Measurements from ENCODE around the gene ZNF668. TPM values are rescaled to one million over a fixed set of nuclear protein-coding genes. Genes with fewer than 3 reads are reported as not detected.

Gene ZNF668
- total RNA-seq, 1 experiment from 2014 or later = 21.5 TPM

DNA sequence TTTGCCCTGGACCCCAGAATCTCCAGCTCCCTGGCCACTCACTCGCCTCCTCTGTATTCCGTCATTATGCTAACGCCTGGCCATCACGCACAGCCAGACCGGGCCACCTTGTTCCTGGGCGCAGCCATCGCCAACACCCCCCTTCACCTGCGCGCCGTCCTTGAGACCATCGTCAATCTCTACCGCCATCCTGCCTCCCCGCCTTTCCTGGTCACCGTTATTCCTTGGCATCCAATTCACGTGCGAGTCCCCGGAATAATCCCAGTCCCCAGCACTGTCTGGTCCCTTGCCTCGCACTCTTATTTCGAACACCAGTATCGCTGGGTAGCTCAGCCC lies 20.0 kb upstream of the ZNF668 start:
- POLR2A ChIA-PET = no interaction called here
- Histone ChIP-seq H3K4me3 (ENCODE audit: low read depth in 2 of 2, low read length in 2 of 2) (peak overlapping the region; percentile 92 to 97), H3K27ac (ENCODE audit: low read length) (peak overlapping the region; percentile 87), H3K36me3 (ENCODE audit: control insufficient read depth, insufficient read depth, low read length) (no peaks in the 10 kb centered on the region; the same call in 1 of the 2 replicates), H3K9me3 (ENCODE audit: control insufficient read depth, insufficient read depth, low read depth, low read length) (no peaks in the 10 kb centered on the region), H3K4me1 (ENCODE audit: control insufficient read depth, insufficient read depth, low read length) (peaks cover 7% of the 10 kb centered on the region; the same call in 1 of the 2 replicates), H3K27me3 (ENCODE audit: control insufficient read depth, insufficient read depth, low read length) (no peaks in the 10 kb centered on the region)
- in situ Hi-C loops (cut with HindIII; ENCODE audit: low pct_unique_long_range_greater_than_20kb, low sequenced_read_pairs) = no loop called here
- no peak for DNase-seq (ENCODE audit: low read depth, low spot score)
- ATAC-seq = peak; percentile 39
- CTCF ChIA-PET = interaction anchor here (0.7 kb wide), 1 partner anchor 11 kb away, joined by 5 read pairs; no protein-coding TSS in a partner anchor
- TF ChIP-seq CTCF (IDR thresholded peaks at IDR 0.05) (no peak), REST (IDR thresholded peaks at IDR 0.05; ENCODE audit: insufficient read depth in 1 of 2, low read depth in 2 of 2, low read length in 1 of 2) (no peak), SIN3A (IDR thresholded peaks at IDR 0.05; ENCODE audit: borderline replicate concordance, insufficient read depth, low read depth, low read length) (no peak), POLR2AphosphoS5 (IDR thresholded peaks at IDR 0.05; ENCODE audit: low read depth, low read length) (no peak), TCF7L2 (IDR thresholded peaks at IDR 0.05; ENCODE audit: low read depth, low read length) (no peak)
- BruUV-seq (replicated peaks) = TSS peak; percentile 81
- intact Hi-C loops (cut with micrococcal nuclease; ENCODE audit: unreplicated experiment) = loop anchor here (10.0 kb wide), 1 partner anchor 59 kb away; the partner anchor contains the start of gene STX4

DNA sequence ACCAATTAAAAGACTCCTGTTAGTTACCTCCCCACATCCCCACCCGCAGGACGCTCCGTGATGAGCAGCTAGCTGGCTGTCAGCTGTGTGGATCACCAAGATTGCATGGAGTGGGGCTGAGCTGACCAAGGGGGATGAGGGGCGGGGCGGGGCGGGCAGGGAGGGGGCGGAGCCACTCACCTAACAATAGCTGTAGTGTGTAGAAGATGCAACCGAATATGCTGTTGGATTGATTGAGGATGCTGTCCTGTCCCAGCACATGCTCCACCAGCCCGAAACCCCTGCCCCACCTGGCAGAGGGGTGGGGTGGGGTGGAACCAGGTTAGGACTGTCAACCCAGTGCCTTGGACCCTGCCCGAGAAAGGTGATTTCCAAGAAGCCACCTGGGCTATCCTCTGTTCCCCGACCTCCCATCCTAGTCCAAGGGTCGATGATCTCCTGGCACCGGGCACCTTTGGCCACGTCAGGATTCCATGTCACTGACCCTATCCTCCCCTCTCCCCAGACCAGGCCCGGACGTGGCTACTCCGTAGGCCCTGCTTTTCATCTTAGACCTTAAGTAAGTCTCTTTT lies 19.2 kb upstream of the ZNF668 start:
- BruUV-seq (replicated peaks) = no TSS peak
- no peak for DNase-seq (ENCODE audit: low read depth, low spot score)
- Histone ChIP-seq H3K36me3 (ENCODE audit: control insufficient read depth, insufficient read depth, low read length) (no peaks in the 10 kb centered on the region; the same call in 1 of the 2 replicates), H3K4me3 (ENCODE audit: low read depth in 2 of 2, low read length in 2 of 2) (peak overlapping the region; percentile 92 to 97), H3K27me3 (ENCODE audit: control insufficient read depth, insufficient read depth, low read length) (no peaks in the 10 kb centered on the region), H3K4me1 (ENCODE audit: control insufficient read depth, insufficient read depth, low read length) (peaks cover 7% of the 10 kb centered on the region; the same call in 1 of the 2 replicates), H3K27ac (ENCODE audit: low read length) (peak overlapping the region; percentile 87), H3K9me3 (ENCODE audit: control insufficient read depth, insufficient read depth, low read depth, low read length) (no peaks in the 10 kb centered on the region)
- TF ChIP-seq POLR2AphosphoS5 (IDR thresholded peaks at IDR 0.05; ENCODE audit: low read depth, low read length) = no peak
- no peak for TF ChIP-seq TCF7L2 (IDR thresholded peaks at IDR 0.05; ENCODE audit: low read depth, low read length)
- TF ChIP-seq REST (IDR thresholded peaks at IDR 0.05; ENCODE audit: insufficient read depth in 1 of 2, low read depth in 2 of 2, low read length in 1 of 2) = no peak
- no peak for TF ChIP-seq SIN3A (IDR thresholded peaks at IDR 0.05; ENCODE audit: borderline replicate concordance, insufficient read depth, low read depth, low read length)
- TF ChIP-seq CTCF (IDR thresholded peaks at IDR 0.05) = no peak
- no peak for ATAC-seq
- intact Hi-C loops (cut with micrococcal nuclease; ENCODE audit: unreplicated experiment) (loop anchor here (10.0 kb wide), 1 partner anchor 58 kb away; the partner anchor contains the start of gene STX4), in situ Hi-C loops (cut with HindIII; ENCODE audit: low pct_unique_long_range_greater_than_20kb, low sequenced_read_pairs) (no loop called here)
- CTCF ChIA-PET = interaction anchor here (0.7 kb wide), 1 partner anchor 11 kb away, joined by 5 read pairs; no protein-coding TSS in a partner anchor
- POLR2A ChIA-PET = interaction anchor here (0.5 to 0.6 kb wide), 3 partner anchors 9 to 123 kb away, joined by 3 read pairs; no protein-coding TSS in a partner anchor

Data from Panc1 (cell line).